Measurements from ENCODE around the gene IFNK.

IFNK gene

DNA sequence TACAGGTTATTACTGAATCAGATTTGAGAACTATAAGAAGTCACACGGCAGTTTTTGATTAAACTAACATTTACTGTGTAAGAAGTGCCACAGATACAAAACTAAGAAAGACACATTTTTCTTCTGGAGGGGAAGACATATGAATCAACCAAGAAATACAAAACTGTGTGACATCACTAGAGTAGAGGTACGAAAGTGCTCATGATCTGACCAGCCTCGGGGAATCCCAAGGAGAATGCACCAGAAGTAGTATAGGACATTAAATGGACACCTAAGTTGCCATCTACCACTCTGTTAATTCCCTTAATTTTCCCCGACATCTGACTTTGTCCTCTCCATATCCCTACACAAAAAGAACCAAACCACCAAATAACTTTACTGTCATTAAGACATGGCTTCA is 5.3 kb upstream of the IFNK start:
- POLR2A ChIA-PET = no interaction called here
- CTCF ChIA-PET = interaction anchor here (2.3 kb wide), 1 partner anchor 11 kb away, joined by 7 read pairs; the partner anchor contains the start of gene MOB3B
- TF ChIP-seq CTCF (IDR thresholded peaks at IDR 0.05; ENCODE audit: insufficient read depth, low read length, missing control alignments) = no peak
- no peak for DNase-seq (ENCODE audit: low read depth, low spot score)
- H3K4me3 ChIP-seq (ENCODE audit: low read depth, low read length) = no peak overlapping the region

- ChIA-PET CTCF (interaction anchor here (2.3 kb wide), 1 partner anchor 10 kb away, joined by 7 read pairs; the partner anchor contains the start of gene MOB3B), POLR2A (no interaction called here)
- no peak overlapping the region for H3K4me3 ChIP-seq (ENCODE audit: low read depth, low read length)
- TF ChIP-seq CTCF (IDR thresholded peaks at IDR 0.05; ENCODE audit: insufficient read depth, low read length, missing control alignments) = no peak
- no peak for DNase-seq (ENCODE audit: low read depth, low spot score)
Measured at GRCh38 chr9:27519466-27520465, 4.3 kb upstream of the IFNK start.

GRCh38 chr9:27520986-27521385 is 3.1 kb upstream of the IFNK start:
- no peak for DNase-seq (ENCODE audit: low read depth, low spot score)
- H3K4me3 ChIP-seq (ENCODE audit: low read depth, low read length) = no peak overlapping the region
- no peak for TF ChIP-seq CTCF (IDR thresholded peaks at IDR 0.05; ENCODE audit: insufficient read depth, low read length, missing control alignments)
- CTCF ChIA-PET = interaction anchor here (2.3 kb wide), 1 partner anchor 9 kb away, joined by 7 read pairs; the partner anchor contains the start of gene MOB3B
- POLR2A ChIA-PET = no interaction called here

- no peak for DNase-seq (ENCODE audit: low read depth, low spot score)
- H3K4me3 ChIP-seq (ENCODE audit: low read depth, low read length) = no peak overlapping the region
- no peak for TF ChIP-seq CTCF (IDR thresholded peaks at IDR 0.05; ENCODE audit: insufficient read depth, low read length, missing control alignments)
- POLR2A ChIA-PET = no interaction called here
- CTCF ChIA-PET = interaction anchor here (1.2 kb wide), 1 partner anchor 25 kb away, joined by 3 read pairs; no protein-coding TSS in a partner anchor
Measured at GRCh38 chr9:27523141-27523540, 949 bp upstream of the IFNK start.

- TF ChIP-seq CTCF (IDR thresholded peaks at IDR 0.05; ENCODE audit: insufficient read depth, low read length, missing control alignments) = no peak
- no peak overlapping the region; the same call in 1 of the 2 replicates for H3K4me3 ChIP-seq (ENCODE audit: low read depth, low read length)
- no peak for DNase-seq (ENCODE audit: low read depth, low spot score)
- ChIA-PET CTCF (interaction anchor here (1.2 to 1.3 kb wide), 2 partner anchors 18 to 194 kb away, joined by 4 to 5 read pairs; no protein-coding TSS in a partner anchor), POLR2A (interaction anchor here (1.1 kb wide), 1 partner anchor 9 kb away, joined by 3 read pairs; no protein-coding TSS in a partner anchor)
Measured at GRCh38 chr9:27527702-27528075, 3.6 kb downstream of the IFNK start.
